Thoracic aorta (tissue), 2 donors: ENCODE results near the gene ELK3. TPM values are rescaled to one million over a fixed set of nuclear protein-coding genes. Genes with fewer than 3 reads are reported as not detected.

Experiments
- ATAC-seq: fragments of 150-250 bp; one replicate; pipeline ENCODE4 v1.8.0; 2017; ENCODE audit warnings: low read depth; ENCODE audit not compliant: insufficient number of reproducible peaks, low FRiP score
- DNase-seq: peaks from one replicate; pipeline ENCODE4 v3.0.0-alpha.2; 2020; ENCODE audit warnings: low spot score
- H3K27ac ChIP-seq, 2 donors: fragments of 200-600 bp; sonication (generic); 1 replicate in 1 of 2; 2 replicates in 1 of 2; pipeline ENCODE4 v1.5.1; 2016; ENCODE audit warnings: mild to moderate bottlenecking in 2 of 2, moderate library complexity in 2 of 2
- H3K27me3 ChIP-seq: fragments of 200-600 bp; sonication (generic); replicated peaks from 2 replicates; pipeline ENCODE4 v1.6.0; 2016; ENCODE audit warnings: mild to moderate bottlenecking; ENCODE audit not compliant: insufficient read depth
- H3K36me3 ChIP-seq: fragments of 200-600 bp; sonication (generic); one replicate; pipeline ENCODE4 v1.5.1; 2016
- H3K4me1 ChIP-seq, 2 donors: fragments of 200-600 bp; sonication (generic); 1 replicate in 1 of 2; 2 replicates in 1 of 2; pipeline versions ENCODE4 v1.5.1 to v1.6.0; 2016; ENCODE audit warnings: low read depth in 2 of 2, mild to moderate bottlenecking in 1 of 2; ENCODE audit not compliant: control insufficient read depth in 1 of 2
- H3K4me3 ChIP-seq: fragments of 200-600 bp; sonication (generic); 2 replicates; pipeline ENCODE4 v1.5.1; 2016; ENCODE audit warnings: mild to moderate bottlenecking
- H3K9me3 ChIP-seq: fragments of 200-600 bp; sonication (generic); 2 replicates; pipeline ENCODE4 v1.5.1; 2016
- CTCF ChIP-seq: fragments of 200-600 bp; sonication (generic); IDR thresholded peaks from one replicate; pipeline ENCODE4 v1.5.1; 2019; ENCODE audit warnings: antibody characterized with exemption
- total RNA-seq, 2 donors: library from RNA; depleted of rRNA; stranded (reverse); fragments of >200 nt; gene quantifications; one replicate each; pipeline versions ENCODE4 v1.1.0 to v1.2.3, GENCODE V29; 2016

ELK3 gene
- total RNA-seq, 2 donors from 2014 or later: 19.9 to 40.6 TPM

- no peaks in the 10 kb centered on the region for H3K9me3 ChIP-seq
- ATAC-seq: no peak
- peaks cover 0 to 5% of the 10 kb centered on the region in 2 donors for H3K4me1 ChIP-seq
- no peak for TF ChIP-seq CTCF
- H3K36me3 ChIP-seq: peaks cover 7% of the 10 kb centered on the region
- no peak for DNase-seq
- no peak overlapping the region for H3K27ac ChIP-seq
- H3K27me3 ChIP-seq: no peaks in the 10 kb centered on the region
- no peak overlapping the region for H3K4me3 ChIP-seq
Measured at GRCh38 chr12:96244826-96245225, 50.7 kb downstream of the ELK3 start.

DNA sequence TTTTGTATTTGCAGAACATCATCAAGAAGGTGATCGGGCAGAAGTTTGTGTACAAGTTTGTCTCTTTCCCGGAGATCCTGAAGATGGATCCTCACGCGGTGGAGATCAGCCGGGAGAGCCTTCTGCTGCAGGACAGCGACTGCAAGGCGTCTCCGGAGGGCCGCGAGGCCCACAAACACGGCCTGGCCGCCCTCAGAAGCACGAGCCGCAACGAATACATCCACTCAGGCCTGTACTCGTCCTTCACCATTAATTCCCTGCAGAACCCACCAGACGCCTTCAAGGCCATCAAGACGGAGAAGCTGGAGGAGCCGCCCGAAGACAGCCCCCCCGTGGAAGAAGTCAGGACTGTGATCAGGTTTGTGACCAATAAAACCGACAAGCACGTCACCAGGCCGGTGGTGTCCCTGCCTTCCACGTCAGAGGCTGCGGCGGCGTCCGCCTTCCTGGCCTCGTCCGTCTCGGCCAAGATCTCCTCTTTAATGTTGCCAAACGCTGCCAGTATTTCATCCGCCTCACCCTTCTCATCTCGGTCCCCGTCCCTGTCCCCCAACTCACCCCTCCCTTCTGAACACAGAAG is 52.8 kb downstream of the ELK3 start:
- TF ChIP-seq CTCF: no peak
- no peak for ATAC-seq
- Histone ChIP-seq H3K9me3 (no peaks in the 10 kb centered on the region), H3K4me3 (no peak overlapping the region), H3K27ac (no peak overlapping the region), H3K4me1 (peaks cover 0 to 5% of the 10 kb centered on the region in 2 donors), H3K36me3 (peaks cover 7% of the 10 kb centered on the region), H3K27me3 (no peaks in the 10 kb centered on the region)
- DNase-seq: no peak

- no peaks in the 10 kb centered on the region for H3K27me3 ChIP-seq
- no peak for ATAC-seq
- H3K36me3 ChIP-seq: peaks cover 7% of the 10 kb centered on the region
- no peak overlapping the region for H3K4me3 ChIP-seq
- H3K27ac ChIP-seq: no peak overlapping the region
- peaks cover 0 to 5% of the 10 kb centered on the region in 2 donors for H3K4me1 ChIP-seq
- no peak for TF ChIP-seq CTCF
- no peak for DNase-seq
- H3K9me3 ChIP-seq: no peaks in the 10 kb centered on the region
Measured at GRCh38 chr12:96247563-96247962, 53.4 kb downstream of the ELK3 start.

- ATAC-seq (no peak), DNase-seq (no peak)
- H3K4me3 ChIP-seq: no peak overlapping the region
- no peak for TF ChIP-seq CTCF
- H3K27me3 ChIP-seq: no peaks in the 10 kb centered on the region
- peaks cover 7% of the 10 kb centered on the region for H3K36me3 ChIP-seq
- no peaks in the 10 kb centered on the region for H3K9me3 ChIP-seq
- H3K27ac ChIP-seq: no peak overlapping the region
- H3K4me1 ChIP-seq: peaks cover 0 to 5% of the 10 kb centered on the region in 2 donors
Measured at GRCh38 chr12:96248136-96248931, 54.2 kb downstream of the ELK3 start.

- Histone ChIP-seq H3K4me3 (no peak overlapping the region), H3K9me3 (no peaks in the 10 kb centered on the region), H3K27ac (no peak overlapping the region), H3K27me3 (no peaks in the 10 kb centered on the region), H3K36me3 (peaks cover 7% of the 10 kb centered on the region), H3K4me1 (peaks cover 0 to 3% of the 10 kb centered on the region in 2 donors)
- no peak for TF ChIP-seq CTCF
- ATAC-seq (no peak), DNase-seq (no peak)
Measured at GRCh38 chr12:96249196-96250118, 55.3 kb downstream of the ELK3 start.
